SH-SY5Y (cell line): ENCODE results near the gene IGF1R.

Experiments used
- GATA2 ChIP-seq: IDR thresholded peaks from 2 replicates; pipeline ENCODE4 v1.6.1; 2011; ENCODE audit warnings: mild to moderate bottlenecking, low read depth, low read length
- GATA3 ChIP-seq: IDR thresholded peaks from 2 replicates; pipeline ENCODE4 v1.6.1; 2011; ENCODE audit warnings: low read depth, mild to moderate bottlenecking, low read length, moderate library complexity

IGF1R gene

DNA sequence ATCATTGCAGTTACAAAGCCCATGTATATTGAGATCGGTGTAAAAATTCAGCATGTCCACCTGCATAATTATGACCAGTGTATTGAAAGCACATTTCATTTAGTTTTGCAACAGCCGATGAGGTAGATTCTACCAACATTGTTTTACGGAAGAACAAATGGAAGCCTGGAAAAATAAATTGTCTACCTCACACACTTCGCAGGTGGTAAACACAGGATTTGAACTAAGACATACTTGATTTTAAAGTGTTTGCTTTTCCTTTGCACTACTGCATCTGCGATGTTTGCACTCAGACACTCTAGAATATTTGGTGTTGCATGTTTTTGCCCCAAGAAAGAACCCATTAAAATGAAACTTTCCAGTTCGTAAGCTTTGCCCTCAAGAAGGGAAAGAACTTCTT is 210.8 kb downstream of the IGF1R start:
- TF ChIP-seq GATA2 (no peak), GATA3 (no peak)

GRCh38 chr15:98860281-98861041 is 212.1 kb downstream of the IGF1R start:
- TF ChIP-seq GATA2 (peak; percentile 45; the same call in 1 of the 2 replicates), GATA3 (no peak)

- TF ChIP-seq GATA2: no peak
- no peak for TF ChIP-seq GATA3
These were observed 212.8 kb downstream of the IGF1R start for GRCh38 chr15:98861188-98861587.

DNA sequence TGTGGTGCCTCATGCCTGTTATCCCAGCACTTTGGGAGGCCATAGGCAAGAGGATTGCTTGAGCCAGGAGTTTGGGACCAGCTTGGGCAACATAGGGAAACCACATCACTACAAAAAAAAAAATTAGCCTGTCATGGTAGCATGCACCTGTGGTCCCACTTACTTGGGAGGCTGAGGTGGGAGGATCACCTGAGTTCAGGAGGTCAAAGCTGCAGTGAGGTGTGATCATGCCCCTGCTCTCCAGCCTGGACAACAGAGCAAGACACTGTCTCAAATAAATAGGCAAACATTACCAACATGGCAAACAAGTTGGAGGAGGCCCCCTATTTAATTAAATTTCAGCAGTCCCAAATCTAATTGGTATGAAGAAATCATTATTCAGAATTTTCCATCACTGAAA is 215.6 kb downstream of the IGF1R start:
- no peak for TF ChIP-seq GATA3
- no peak for TF ChIP-seq GATA2

- TF ChIP-seq GATA2: no peak; the same call in none of the 2 replicates
- TF ChIP-seq GATA3: no peak
These were observed 217.3 kb downstream of the IGF1R start for GRCh38 chr15:98865397-98866339.

GRCh38 chr15:98866511-98866910 is 218.2 kb downstream of the IGF1R start:
- TF ChIP-seq GATA3: no peak
- TF ChIP-seq GATA2: 0 out of 2 replicates have a peak, but pooled peaks have one; percentile 11

DNA sequence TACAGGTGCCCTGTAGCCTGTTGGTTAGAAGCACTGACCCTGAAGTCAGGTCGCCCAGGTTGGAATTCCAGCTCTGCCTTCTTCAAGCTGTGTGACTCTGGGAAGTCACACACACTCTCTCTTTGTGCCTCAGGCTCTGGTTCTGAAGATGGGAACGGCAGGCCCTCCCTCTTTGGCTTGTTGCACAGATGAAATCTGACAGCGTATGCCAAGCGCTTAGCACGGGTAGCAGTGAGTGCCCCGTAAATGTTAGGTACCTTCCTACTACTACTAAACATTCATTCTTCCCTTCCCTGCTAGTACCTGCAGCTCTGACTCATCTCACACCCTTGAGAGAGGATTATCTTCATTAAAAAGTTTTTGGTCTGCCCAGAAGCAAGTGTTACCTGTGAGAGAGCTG is 220.2 kb downstream of the IGF1R start:
- TF ChIP-seq GATA2 (no peak), GATA3 (no peak)

DNA sequence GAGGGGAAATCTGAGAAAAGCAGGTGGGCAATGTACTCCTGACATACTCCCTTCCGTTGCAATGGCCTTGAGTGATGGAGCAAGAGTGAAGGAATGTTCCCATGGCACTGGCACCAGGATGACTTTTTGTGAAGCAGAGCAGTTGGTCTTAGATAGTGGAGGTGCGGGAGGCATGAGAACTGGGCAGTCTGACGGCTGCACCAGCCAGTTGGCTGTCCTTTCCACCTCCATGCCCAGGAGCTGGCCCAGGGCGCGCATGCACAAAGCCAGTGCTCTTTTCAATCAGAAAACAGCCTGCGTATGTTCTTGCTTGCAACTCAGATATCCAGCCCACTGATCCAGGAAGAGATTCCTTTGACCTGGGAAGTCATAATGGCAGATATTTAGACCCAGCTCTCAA is 222.4 kb downstream of the IGF1R start:
- TF ChIP-seq GATA2: no peak
- no peak for TF ChIP-seq GATA3

DNA sequence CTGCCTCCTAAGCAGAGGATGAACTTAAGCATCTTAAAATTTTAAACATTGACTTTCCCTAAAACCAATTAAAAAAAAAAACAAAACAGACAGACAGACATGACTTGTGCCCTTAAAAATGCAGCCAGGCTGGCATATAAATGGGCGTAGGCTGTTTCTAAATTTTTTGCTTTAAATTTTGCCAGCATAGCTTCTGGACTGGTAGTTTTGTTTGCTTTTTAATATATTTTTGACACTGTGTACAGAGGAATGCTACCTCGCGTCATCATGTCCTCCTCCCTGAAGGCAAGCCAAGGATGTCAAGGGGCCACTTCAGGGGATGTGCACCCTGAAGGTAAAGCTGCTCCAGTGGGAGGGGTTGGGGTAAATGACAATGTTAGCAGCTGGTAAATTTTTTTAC is 224.4 kb downstream of the IGF1R start:
- TF ChIP-seq GATA3 (no peak), GATA2 (no peak)

DNA sequence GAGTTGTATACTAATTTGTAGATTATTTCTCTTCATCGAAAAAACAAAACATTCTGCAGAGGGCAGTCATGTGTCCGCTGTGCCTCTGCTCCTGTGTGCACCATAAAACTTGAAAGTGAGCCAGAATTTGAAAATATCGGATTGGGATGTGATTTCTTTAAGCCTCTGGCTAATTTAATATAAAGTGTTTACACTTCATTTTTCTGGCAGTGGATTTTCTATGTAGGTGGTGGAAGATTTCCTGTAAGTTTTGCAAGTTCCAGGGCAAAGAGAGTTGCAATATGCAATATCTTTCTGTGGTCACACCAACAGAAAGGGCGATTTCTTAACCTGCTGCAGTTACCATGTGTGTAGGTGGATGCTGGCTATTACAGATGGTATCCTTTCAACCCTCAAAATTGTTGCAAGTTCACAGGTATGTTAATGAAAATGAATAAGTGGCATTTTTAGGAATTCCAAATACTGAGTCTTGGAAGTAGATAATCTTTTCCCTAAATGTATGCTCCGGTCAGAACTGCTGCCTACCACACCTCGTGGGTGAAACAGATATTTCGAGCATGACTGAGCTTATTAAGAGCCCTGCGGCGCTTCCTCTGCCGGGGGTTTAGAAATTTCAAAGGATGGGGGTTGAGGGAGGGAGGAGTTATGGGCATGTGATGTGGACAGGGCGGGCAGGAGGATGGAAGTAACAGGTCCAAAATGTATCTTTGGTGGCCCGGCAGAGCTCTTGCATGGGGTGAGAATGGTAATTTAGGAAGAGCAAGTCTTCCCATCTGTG is 225.3 kb downstream of the IGF1R start:
- TF ChIP-seq GATA2: no peak
- TF ChIP-seq GATA3: no peak

GRCh38 chr15:98874370-98874769 is 226.0 kb downstream of the IGF1R start:
- TF ChIP-seq GATA2 (no peak), GATA3 (no peak)

GRCh38 chr15:98874773-98875172 is 226.4 kb downstream of the IGF1R start:
- no peak for TF ChIP-seq GATA2
- TF ChIP-seq GATA3: no peak

GRCh38 chr15:98875309-98875708 is 227.0 kb downstream of the IGF1R start:
- TF ChIP-seq GATA3 (no peak), GATA2 (no peak)
